C1 segment of cervical spinal cord (tissue), 14 donors: ENCODE measurements around the gene IFI27L1.
"Not testable (repeated sequence)": the region's sequence is repeated elsewhere in the genome, so short reads cannot be mapped to it uniquely, and the experiment has no call there.

Source experiments
- DNase-seq, 14 donors: peaks; one replicate each; lab custom pipeline; 2025; lab: John Stamatoyannopoulos, UW

The IFI27L1 gene

GRCh38 chr14:94048691-94049624 is 32.2 kb upstream of the IFI27L1 start:
- DNase-seq, result peak in 2 of 14 donors; percentile 22 to 25

- no peak for DNase-seq
These were observed 31.5 kb upstream of the IFI27L1 start for GRCh38 chr14:94049625-94050023.

GRCh38 chr14:94050231-94050880 is 30.8 kb upstream of the IFI27L1 start:
- DNase-seq, result no peak

GRCh38 chr14:94051115-94051514 is 30.0 kb upstream of the IFI27L1 start:
- peak in 9 of 14 donors; percentile 25 to 69 (median 52) for DNase-seq

GRCh38 chr14:94051779-94052178 is 29.3 kb upstream of the IFI27L1 start:
- no peak for DNase-seq

GRCh38 chr14:94052199-94052598 is 28.9 kb upstream of the IFI27L1 start:
- DNase-seq, result no peak

GRCh38 chr14:94052662-94053061 is 28.4 kb upstream of the IFI27L1 start:
- no peak for DNase-seq

DNA sequence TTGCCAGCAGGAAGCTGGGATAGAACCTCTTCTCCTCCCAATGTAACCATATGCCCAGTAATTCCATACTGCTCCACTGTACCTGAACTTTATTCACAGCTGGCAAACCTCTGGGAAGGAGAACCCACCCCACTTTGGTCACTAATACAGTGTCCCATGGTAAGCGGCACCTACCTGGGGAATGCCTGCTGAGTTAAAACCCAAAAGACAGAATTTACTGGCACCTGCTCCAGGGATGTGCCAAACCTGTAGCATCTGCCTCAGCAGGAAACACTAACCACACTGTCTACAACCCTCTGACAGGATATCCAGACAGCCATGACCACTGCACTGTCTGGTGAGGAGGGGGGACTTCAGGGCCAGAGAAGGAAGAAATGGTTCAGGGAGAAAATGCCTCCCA is 26.7 kb upstream of the IFI27L1 start:
- DNase-seq, result no peak

DNA sequence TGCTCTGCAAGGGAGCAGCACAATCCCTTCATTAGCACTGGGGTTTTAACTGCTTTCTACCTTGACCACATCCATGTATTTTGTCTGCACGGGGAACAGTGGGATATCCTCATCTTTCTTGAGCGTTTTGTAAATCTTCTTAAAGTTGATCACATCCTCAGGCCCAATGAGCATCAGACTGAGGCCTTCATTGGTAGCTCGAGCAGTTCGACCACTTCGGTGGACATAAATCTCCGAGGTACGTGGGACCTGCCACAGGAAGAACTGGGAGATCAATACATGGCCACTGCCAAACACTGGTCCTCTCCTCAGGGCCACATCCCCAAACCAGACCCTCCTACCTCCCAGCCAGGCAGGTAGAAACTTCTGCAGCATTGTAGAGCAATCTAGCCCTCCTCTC is 26.2 kb upstream of the IFI27L1 start:
- DNase-seq, result no peak

- DNase-seq, result no peak
These were observed 24.4 kb upstream of the IFI27L1 start for GRCh38 chr14:94056579-94057308.

- DNase-seq, result no peak
These were observed 22.9 kb upstream of the IFI27L1 start for GRCh38 chr14:94058128-94058673.

DNA sequence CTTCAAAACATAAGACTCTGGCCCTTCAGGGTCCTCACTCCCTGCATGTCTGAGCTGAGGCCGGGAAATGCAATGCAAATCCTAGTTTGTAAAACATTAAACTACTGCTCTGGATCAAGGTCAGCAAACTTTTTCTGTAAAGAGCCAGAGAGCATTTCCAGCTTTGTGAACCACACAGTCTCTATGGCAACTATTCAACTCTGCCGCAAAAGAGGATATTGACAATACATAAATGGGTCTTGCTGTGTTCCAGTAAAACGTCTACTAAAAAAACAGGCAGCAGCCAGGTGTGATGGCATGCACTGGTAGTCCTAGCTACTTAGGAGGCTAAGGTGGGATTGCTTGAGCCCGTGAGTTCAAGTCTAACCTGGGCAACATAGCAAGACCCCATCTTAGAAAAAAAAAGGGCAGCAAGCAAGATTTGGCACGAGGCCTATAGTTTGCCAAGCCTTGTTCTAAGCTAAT is 22.4 kb upstream of the IFI27L1 start:
- DNase-seq, result no peak

DNA sequence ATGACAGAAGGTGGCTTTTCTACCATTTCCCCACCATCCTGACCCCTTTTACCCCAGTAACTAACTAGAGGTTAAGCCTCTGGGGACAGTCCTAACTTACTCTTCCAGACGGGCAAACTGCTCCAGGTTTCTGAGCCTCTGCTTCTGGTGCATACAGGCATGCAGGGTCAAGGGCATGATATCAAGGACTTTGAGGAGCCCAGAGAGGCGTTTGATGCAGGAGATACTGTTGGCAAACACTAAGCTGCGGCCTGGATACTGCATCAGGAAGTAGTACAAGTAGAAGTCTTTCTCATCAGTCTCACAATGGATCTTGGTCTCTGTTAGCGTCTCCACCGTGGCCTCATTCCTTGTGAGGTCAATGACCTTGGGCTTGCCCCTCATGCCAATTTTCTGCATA is 21.1 kb upstream of the IFI27L1 start:
- no peak for DNase-seq

DNA sequence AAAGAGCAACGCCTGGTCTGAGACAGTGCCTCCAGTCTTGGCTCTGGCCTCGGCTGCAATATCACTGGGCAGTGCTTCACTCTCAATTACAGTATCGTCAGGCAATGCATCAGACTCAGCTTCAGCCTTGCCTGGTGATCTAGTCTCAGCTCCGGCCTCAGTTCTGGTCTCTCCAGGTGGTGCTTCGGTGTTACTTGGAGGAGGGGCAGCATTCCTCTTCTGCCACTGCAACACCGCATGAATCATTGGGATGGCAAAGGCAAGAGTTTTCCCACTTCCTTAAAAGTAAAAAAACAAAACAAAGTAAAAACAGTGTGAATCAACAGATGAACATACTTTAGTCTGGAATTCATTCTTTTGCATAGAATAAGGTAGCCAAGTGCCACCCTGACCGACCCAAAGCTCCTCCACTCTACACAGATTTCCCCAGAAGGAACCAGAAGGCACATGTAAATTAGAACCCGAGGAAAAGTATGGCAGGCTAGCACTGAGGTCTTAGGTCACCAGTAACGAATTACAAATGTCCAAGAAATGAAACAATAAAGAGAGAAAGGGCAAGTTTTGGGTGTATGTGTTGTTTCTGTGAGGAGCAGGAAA is 18.7 kb upstream of the IFI27L1 start:
- DNase-seq, result no peak

DNA sequence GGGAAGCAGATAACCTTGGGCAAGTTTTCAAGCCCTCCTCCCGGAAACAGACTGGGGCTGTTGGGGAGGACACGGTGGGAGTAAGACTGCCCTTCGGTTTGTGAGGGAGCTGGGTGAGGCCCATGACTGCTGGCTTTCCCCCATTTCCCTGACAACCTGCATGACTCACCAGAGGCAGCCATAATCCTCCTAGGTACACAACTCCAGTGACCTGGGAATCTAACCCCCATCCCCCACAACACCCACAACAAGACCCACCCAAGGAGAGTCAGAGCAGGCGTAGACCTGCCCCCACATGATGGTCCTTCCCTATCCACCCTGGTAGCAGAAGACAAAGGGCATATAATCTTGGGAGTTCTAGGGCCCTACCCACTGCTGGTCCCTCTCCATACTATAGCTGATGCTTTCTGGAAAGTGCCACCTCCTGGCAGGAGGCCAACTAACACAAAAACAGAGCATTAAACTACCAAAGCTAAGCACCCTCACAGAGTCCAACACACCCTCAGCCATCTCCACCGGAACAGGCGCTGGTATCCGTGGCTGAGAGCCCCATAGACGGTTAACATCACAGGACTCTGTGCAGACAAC is 14.9 kb upstream of the IFI27L1 start:
- no peak for DNase-seq

- not testable (repeated sequence) for DNase-seq
These were observed 9.0 kb upstream of the IFI27L1 start for GRCh38 chr14:94072076-94072475.

DNA sequence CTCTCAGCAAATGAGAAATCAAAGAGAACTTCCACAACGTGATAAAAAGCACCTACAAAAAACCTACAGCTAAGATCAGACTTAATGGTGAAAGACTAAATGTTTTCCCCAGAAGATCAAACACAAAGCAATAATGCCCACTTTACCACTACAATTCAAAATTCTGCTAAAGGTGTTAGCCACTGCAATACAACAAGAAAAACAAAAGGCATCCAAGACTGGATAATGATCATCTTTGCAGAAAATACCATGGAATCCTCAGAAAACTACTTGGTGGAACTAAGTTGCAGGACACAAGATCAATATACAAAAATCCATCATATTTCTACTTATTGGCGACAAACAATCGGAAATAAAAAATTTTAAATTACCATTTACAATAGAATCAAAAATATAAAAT is 6.6 kb upstream of the IFI27L1 start:
- no peak for DNase-seq

DNA sequence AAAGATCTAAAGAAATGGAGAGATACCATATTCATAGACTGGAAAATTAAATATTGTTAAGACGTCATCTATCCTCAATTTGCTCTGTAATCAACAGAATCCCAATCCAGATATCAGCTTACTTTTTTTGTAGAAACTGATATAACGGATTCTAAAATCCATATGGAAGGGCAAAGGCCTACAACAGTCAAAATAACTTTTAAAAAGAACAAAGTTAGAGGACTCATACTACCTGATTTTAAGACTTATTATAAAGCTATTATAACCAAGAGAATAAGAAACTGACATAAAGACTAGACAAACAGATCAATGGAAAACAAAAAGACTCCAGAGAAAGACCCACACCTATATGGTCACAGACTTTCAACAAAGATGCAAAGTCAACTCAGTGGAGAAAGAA is 6.1 kb upstream of the IFI27L1 start:
- DNase-seq, result no peak

GRCh38 chr14:94077111-94077821 is 3.8 kb upstream of the IFI27L1 start:
- no peak for DNase-seq

GRCh38 chr14:94077823-94078222 is 3.3 kb upstream of the IFI27L1 start:
- no peak for DNase-seq
